Measurements from ENCODE around the gene CFLAR. TPM values are rescaled to one million over a fixed set of nuclear protein-coding genes. Genes with fewer than 3 reads are reported as not detected.

Gene CFLAR
- total RNA-seq, 1 donor from 2014 or later = 11.4 TPM

- Histone ChIP-seq H3K4me1 (no peaks in the 10 kb centered on the region), H3K27me3 (no peaks in the 10 kb centered on the region), H3K9me3 (ENCODE audit: low read depth) (no peaks in the 10 kb centered on the region), H3K27ac (no peak overlapping the region), H2AFZ (replicated peaks) (no peak overlapping the region), H3K4me3 (no peak overlapping the region), H4K20me1 (ENCODE audit: low read depth) (no peaks in the 10 kb centered on the region), H3K79me2 (ENCODE audit: low read depth) (no peaks in the 10 kb centered on the region), H3K36me3 (no peaks in the 10 kb centered on the region), H3F3A (ENCODE audit: low read depth) (no peaks in the 10 kb centered on the region), H3K4me2 (no peak overlapping the region), H3K9ac (no peak overlapping the region)
- no peak overlapping the region for H3K27ac Mint-ChIP-seq
- no peak overlapping the region for H3K4me3 Mint-ChIP-seq
- H3K9me3 Mint-ChIP-seq = no peaks in the 10 kb centered on the region
- H3K36me3 Mint-ChIP-seq = no peaks in the 10 kb centered on the region
- TF ChIP-seq EZH2phosphoT487 (IDR thresholded peaks at IDR 0.05) = no peak
- TF ChIP-seq CTCF (IDR thresholded peaks at IDR 0.05) = no peak
- peaks cover 7% of the 10 kb centered on the region for H3K27me3 Mint-ChIP-seq (ENCODE audit: insufficient read depth, low read depth)
- H3K4me1 Mint-ChIP-seq = no peaks in the 10 kb centered on the region
- DNase-seq (ENCODE audit: low spot score) = no peak
Measured at GRCh38 chr2:201151127-201151981, 35.4 kb downstream of the CFLAR start.

GRCh38 chr2:201152517-201152916 lies 36.6 kb downstream of the CFLAR start:
- H3K4me1 ChIP-seq = no peaks in the 10 kb centered on the region
- no peak overlapping the region for H3K9ac ChIP-seq
- no peaks in the 10 kb centered on the region for H3K9me3 Mint-ChIP-seq
- no peaks in the 10 kb centered on the region for H3K79me2 ChIP-seq (ENCODE audit: low read depth)
- no peaks in the 10 kb centered on the region for H3K4me1 Mint-ChIP-seq
- DNase-seq (ENCODE audit: low spot score) = no peak
- H3K4me3 ChIP-seq = no peak overlapping the region
- no peak overlapping the region for H2AFZ ChIP-seq (replicated peaks)
- H3K4me3 Mint-ChIP-seq = no peak overlapping the region
- peaks cover 5% of the 10 kb centered on the region for H3K27me3 Mint-ChIP-seq (ENCODE audit: insufficient read depth, low read depth)
- no peaks in the 10 kb centered on the region for H3K36me3 Mint-ChIP-seq
- no peak overlapping the region for H3K4me2 ChIP-seq
- H3K27ac ChIP-seq = no peak overlapping the region
- no peaks in the 10 kb centered on the region for H3K9me3 ChIP-seq (ENCODE audit: low read depth)
- TF ChIP-seq EZH2 (IDR thresholded peaks at IDR 0.05) (no peak), CTCF (IDR thresholded peaks at IDR 0.05) (no peak), EZH2phosphoT487 (IDR thresholded peaks at IDR 0.05) (no peak)
- no peak overlapping the region for H3K27ac Mint-ChIP-seq
- H4K20me1 ChIP-seq (ENCODE audit: low read depth) = no peaks in the 10 kb centered on the region
- H3K36me3 ChIP-seq = no peaks in the 10 kb centered on the region
- H3K27me3 ChIP-seq = no peaks in the 10 kb centered on the region
- H3F3A ChIP-seq (ENCODE audit: low read depth) = no peaks in the 10 kb centered on the region

GRCh38 chr2:201152999-201153815 lies 37.2 kb downstream of the CFLAR start:
- Histone ChIP-seq H3K4me1 (peaks cover 5% of the 10 kb centered on the region), H3K27ac (no peak overlapping the region), H3K4me3 (no peak overlapping the region), H3K9ac (no peak overlapping the region), H2AFZ (replicated peaks) (no peak overlapping the region), H3K79me2 (ENCODE audit: low read depth) (no peaks in the 10 kb centered on the region), H3K36me3 (no peaks in the 10 kb centered on the region), H3F3A (ENCODE audit: low read depth) (no peaks in the 10 kb centered on the region), H3K4me2 (no peak overlapping the region), H4K20me1 (ENCODE audit: low read depth) (no peaks in the 10 kb centered on the region), H3K27me3 (no peaks in the 10 kb centered on the region), H3K9me3 (ENCODE audit: low read depth) (no peaks in the 10 kb centered on the region)
- peaks cover 5% of the 10 kb centered on the region for H3K27me3 Mint-ChIP-seq (ENCODE audit: insufficient read depth, low read depth)
- no peak for TF ChIP-seq CTCF (IDR thresholded peaks at IDR 0.05)
- TF ChIP-seq EZH2phosphoT487 (IDR thresholded peaks at IDR 0.05) = no peak
- no peak for TF ChIP-seq EZH2 (IDR thresholded peaks at IDR 0.05)
- H3K36me3 Mint-ChIP-seq = no peaks in the 10 kb centered on the region
- H3K9me3 Mint-ChIP-seq = no peaks in the 10 kb centered on the region
- DNase-seq (ENCODE audit: low spot score) = no peak
- H3K4me1 Mint-ChIP-seq = peaks cover 5% of the 10 kb centered on the region
- H3K27ac Mint-ChIP-seq = no peak overlapping the region
- no peak overlapping the region for H3K4me3 Mint-ChIP-seq
